Kidney epithelial cell (primary cell): ENCODE measurements around the gene TP53RK. TPM values are rescaled to one million over a fixed set of nuclear protein-coding genes. Genes with fewer than 3 reads are reported as not detected.

Source experiments
- DNase-seq: peaks from one replicate; pipeline ENCODE4 v3.0.0-alpha.2; 2010; ENCODE audit warnings: low read depth
- H3K27me3 ChIP-seq: 2 replicates; pipeline ENCODE4 v1.6.0; 2011; ENCODE audit warnings: low read length; ENCODE audit not compliant: control insufficient read depth, insufficient read depth
- H3K36me3 ChIP-seq: 2 replicates; pipeline ENCODE4 v1.5.1; 2011; ENCODE audit warnings: low read length; ENCODE audit not compliant: control insufficient read depth, insufficient read depth
- H3K4me3 ChIP-seq: 2 replicates; pipeline ENCODE4 v1.5.1; 2011; ENCODE audit warnings: low read depth, mild to moderate bottlenecking, control low read depth, low read length
- total RNA-seq: library from RNA; depleted of rRNA; stranded (reverse); fragments of >200 nt; gene quantifications from 2 replicates; pipeline ENCODE4 v1.2.3, GENCODE V29; 2015
- TF ChIP-seq, protein P1 (sequence below): IDR thresholded peaks from 2 replicates; pipeline ENCODE4 v1.5.1; 2011; ENCODE audit warnings: mild to moderate bottlenecking, moderate library complexity, low read length, control low read depth, inconsistent platforms; ENCODE audit not compliant: insufficient read depth, poor library complexity, severe bottlenecking

Gene TP53RK
- total RNA-seq, 1 donor from 2014 or later, result 20.5 TPM

DNA sequence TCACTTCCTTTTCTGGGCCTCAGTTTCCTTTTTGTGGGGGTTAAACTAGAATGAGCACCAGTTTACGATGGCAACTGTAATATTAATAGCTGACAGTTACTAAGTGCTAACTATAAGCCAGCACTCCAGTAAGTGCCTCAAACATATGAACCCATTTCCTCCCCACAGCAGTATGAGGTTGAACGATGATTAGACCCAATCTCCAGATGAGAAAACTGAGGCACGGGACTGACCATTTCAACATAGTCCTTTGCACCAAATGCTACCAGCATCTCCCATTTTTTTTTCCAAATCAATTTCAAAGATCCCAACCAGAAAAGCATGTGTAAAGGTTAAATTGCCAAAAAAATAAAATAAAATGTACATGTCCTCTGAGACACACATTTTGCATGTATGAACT, 45.1 kb downstream of the TP53RK start:
- H3K4me3 ChIP-seq, result no peak overlapping the region
- DNase-seq, result no peak
- H3K36me3 ChIP-seq, result no peaks in the 10 kb centered on the region
- TF ChIP-seq, protein P1, sequence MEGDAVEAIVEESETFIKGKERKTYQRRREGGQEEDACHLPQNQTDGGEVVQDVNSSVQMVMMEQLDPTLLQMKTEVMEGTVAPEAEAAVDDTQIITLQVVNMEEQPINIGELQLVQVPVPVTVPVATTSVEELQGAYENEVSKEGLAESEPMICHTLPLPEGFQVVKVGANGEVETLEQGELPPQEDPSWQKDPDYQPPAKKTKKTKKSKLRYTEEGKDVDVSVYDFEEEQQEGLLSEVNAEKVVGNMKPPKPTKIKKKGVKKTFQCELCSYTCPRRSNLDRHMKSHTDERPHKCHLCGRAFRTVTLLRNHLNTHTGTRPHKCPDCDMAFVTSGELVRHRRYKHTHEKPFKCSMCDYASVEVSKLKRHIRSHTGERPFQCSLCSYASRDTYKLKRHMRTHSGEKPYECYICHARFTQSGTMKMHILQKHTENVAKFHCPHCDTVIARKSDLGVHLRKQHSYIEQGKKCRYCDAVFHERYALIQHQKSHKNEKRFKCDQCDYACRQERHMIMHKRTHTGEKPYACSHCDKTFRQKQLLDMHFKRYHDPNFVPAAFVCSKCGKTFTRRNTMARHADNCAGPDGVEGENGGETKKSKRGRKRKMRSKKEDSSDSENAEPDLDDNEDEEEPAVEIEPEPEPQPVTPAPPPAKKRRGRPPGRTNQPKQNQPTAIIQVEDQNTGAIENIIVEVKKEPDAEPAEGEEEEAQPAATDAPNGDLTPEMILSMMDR, result no peak
- no peaks in the 10 kb centered on the region for H3K27me3 ChIP-seq

DNA sequence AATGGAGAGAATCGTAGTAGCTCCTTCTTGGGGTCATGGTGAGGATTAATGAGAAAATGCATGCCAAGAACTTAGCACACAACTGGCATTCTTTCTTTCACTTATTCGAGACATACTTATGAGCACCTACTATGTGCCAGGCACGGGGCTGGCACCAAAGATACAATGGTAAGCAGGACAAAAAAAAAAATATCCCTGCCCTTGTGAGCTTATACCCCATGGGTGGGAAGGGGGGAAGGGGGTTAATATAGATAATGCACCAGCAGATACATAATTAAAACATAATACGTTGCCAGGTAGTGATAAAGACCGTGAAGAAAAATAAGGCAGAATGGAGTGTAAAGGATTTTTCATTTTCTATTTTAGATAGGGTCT, 46.3 kb downstream of the TP53RK start:
- Histone ChIP-seq H3K4me3 (no peak overlapping the region), H3K27me3 (no peaks in the 10 kb centered on the region), H3K36me3 (no peaks in the 10 kb centered on the region)
- TF ChIP-seq, protein P1, result no peak
- DNase-seq, result no peak

DNA sequence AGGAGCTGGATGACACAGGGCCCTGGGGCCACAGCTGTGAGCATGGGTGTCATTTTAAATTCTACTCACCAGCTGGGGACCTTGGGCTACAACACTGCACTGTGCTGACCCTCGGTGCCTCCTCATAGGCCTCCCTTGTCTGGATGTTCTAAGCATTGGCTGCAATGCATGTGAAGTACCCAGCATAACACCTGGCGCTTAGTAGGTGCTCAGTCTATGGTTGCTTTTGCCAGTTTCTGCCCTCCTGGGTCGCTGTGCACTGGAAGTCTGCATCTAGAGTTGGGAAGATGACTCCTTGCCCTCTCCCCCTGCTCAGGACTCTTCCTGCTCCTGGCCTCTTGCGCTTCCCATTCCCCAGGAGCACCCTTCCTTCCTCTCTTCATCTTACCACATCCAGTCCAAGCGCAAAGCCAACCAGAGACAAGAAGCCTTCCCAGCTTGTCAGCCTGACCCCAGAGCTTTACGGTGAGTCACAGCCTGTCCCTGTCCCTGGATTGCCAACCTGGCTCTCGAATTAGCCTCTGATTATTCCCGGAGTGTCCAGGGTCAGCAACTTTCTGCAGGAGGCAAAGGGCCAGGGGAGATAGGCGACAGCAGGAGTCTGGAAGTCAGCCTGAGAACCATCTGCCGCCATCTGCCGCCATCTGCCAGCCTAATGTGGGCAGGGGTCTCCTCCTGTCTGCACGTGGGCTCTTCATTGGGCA, 46.8 kb downstream of the TP53RK start:
- no peak for DNase-seq
- TF ChIP-seq, protein P1, result no peak
- no peaks in the 10 kb centered on the region for H3K36me3 ChIP-seq

DNA sequence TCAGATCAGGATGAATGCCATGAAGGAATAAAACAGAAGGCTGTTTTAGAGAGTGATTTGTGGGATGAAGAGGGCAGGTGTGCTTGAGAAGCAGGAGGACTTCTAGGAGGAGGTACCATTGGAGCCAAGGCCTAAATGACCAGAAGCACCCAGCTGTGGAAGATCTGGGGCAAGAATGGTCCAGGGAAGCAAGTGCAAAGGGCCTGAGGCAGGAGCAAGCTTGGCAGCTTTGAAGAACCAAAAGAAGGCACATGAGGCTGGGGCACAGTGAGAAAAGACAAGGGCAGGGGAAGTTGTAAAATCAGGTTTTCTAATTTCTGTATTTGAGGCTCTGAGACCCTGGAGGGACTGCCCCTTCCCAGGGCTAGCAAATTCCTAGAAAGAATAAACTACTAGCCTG, 47.8 kb downstream of the TP53RK start:
- TF ChIP-seq, protein P1, result no peak
- DNase-seq, result no peak
- H3K4me3 ChIP-seq, result no peak overlapping the region
- H3K36me3 ChIP-seq, result no peaks in the 10 kb centered on the region
- H3K27me3 ChIP-seq, result no peaks in the 10 kb centered on the region

More for the DNA sequence above, 46.8 kb downstream of the TP53RK start:
- Histone ChIP-seq H3K27me3 (no peaks in the 10 kb centered on the region), H3K4me3 (no peak overlapping the region)

DNA sequence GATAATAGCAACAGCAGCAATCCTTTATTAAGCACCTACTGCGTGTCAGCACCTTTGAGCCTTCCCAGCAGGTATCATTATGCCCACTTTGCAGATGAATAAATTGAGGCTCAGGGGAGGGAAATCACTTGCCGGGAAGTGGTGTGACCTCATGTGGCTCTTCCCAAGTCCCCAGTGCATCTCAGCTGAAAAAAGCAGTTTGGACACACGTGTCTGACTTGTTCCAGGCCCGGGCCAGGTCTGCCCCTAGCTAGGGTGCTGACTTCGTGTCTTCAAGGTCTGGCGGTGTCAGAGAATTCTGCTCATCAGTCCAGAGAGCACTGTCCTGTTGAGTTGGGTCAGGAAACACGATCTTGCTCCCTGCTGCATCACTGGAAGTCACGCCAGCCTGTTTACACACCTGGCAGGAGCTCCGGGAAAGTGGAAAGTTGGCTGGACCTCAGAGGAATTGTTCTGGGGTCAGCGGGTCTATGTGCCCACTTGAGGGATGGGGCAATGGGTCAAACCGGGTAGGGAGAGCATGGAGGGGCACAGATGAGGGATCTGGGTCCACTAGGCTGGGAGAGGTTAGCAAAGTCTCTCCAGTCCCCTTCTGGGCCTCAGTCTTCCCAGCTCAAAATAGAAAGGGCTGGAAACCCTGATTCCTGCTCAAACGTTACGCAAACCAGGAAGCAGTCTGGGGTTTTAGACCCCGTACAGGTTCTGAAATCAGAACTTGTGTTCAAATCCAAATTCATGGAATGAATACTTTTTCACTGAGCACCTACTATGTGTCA, 48.5 kb downstream of the TP53RK start:
- Histone ChIP-seq H3K27me3 (no peaks in the 10 kb centered on the region), H3K36me3 (no peaks in the 10 kb centered on the region), H3K4me3 (no peak overlapping the region)
- TF ChIP-seq, protein P1, result no peak
- no peak for DNase-seq

DNA sequence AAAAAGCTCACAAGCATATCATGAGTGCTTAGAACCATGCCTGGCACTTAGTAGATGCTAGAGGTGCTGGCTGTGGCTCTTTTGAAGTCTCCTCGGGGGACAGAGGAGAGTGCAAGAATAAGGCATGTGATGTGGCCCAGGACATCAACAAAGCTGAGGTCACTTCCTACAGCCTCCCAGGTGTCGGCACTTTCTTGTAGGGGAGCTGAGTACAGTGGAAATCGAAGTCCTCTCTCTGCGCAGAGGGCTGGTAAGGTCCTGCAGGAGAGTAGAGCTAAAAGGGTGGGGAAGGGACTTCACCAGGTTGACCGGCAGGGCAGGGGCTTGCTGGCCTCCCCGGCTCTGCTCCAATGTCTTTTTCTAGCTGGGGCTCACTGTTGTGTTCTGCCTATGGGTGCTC, 49.2 kb downstream of the TP53RK start:
- no peaks in the 10 kb centered on the region for H3K36me3 ChIP-seq
- TF ChIP-seq, protein P1, result no peak
- no peak for DNase-seq

More for the DNA sequence above, 49.2 kb downstream of the TP53RK start:
- Histone ChIP-seq H3K27me3 (no peaks in the 10 kb centered on the region), H3K4me3 (no peak overlapping the region)
